HG03064 (cell line): ENCODE results near the gene FAM78B.

Experiments
- ATAC-seq: cut with Tn5 transposase; IDR thresholded peaks from one replicate; pipeline ENCODE4 v1.9.1; 2021; ENCODE audit warnings: low read depth; ENCODE audit not compliant: unreplicated experiment

The FAM78B gene

GRCh38 chr1:166079276-166079675 is 87.5 kb downstream of the FAM78B start:
- no peak for ATAC-seq

- ATAC-seq, result no peak
Observed at GRCh38 chr1:166073489-166073888, 93.3 kb downstream of the FAM78B start.

- ATAC-seq, result no peak
Observed at GRCh38 chr1:166069390-166069789, 97.4 kb downstream of the FAM78B start.

- ATAC-seq, result no peak
Observed at GRCh38 chr1:166066107-166066506, 100.7 kb downstream of the FAM78B start.

- ATAC-seq, result no peak
Observed at GRCh38 chr1:166064951-166065350, 101.8 kb downstream of the FAM78B start.

GRCh38 chr1:166064313-166064926 is 102.4 kb downstream of the FAM78B start:
- no peak for ATAC-seq

GRCh38 chr1:166063701-166064100 is 103.1 kb downstream of the FAM78B start:
- ATAC-seq, result no peak

GRCh38 chr1:166062421-166063070 is 104.3 kb downstream of the FAM78B start:
- ATAC-seq, result no peak

- ATAC-seq, result no peak
Observed at GRCh38 chr1:166057650-166058049, 109.2 kb downstream of the FAM78B start.

- ATAC-seq, result no peak
Observed at GRCh38 chr1:166053395-166053794, 113.4 kb downstream of the FAM78B start.

GRCh38 chr1:166040202-166040997 is 126.4 kb downstream of the FAM78B start:
- ATAC-seq, result no peak

GRCh38 chr1:166039436-166040201 is 127.2 kb downstream of the FAM78B start:
- ATAC-seq, result no peak

- ATAC-seq, result no peak
Observed at GRCh38 chr1:166036092-166036491, 130.7 kb downstream of the FAM78B start.

- no peak for ATAC-seq
Observed at GRCh38 chr1:166032572-166033371, 134.0 kb downstream of the FAM78B start.

GRCh38 chr1:166031932-166032571 is 134.7 kb downstream of the FAM78B start:
- ATAC-seq, result no peak

- no peak for ATAC-seq
Observed at GRCh38 chr1:166029196-166029945, 137.4 kb downstream of the FAM78B start.

GRCh38 chr1:166026555-166026954 is 140.2 kb downstream of the FAM78B start:
- ATAC-seq, result no peak

GRCh38 chr1:166026143-166026542 is 140.7 kb downstream of the FAM78B start:
- no peak for ATAC-seq

- no peak for ATAC-seq
Observed at GRCh38 chr1:166020210-166020609, 146.6 kb downstream of the FAM78B start.
